Suprapubic skin (tissue), 4 donors: ENCODE data around the gene NKX1-2.

Experiments
- CTCF ChIP-seq, 2 donors: fragments of 200-600 bp in 1 of 2; fragments of 450-650 bp in 1 of 2; sonication (generic) in 1 of 2; IDR thresholded peaks; one replicate each; pipeline ENCODE4 v1.5.1; 2016 to 2019; ENCODE audit warnings: antibody characterized with exemption in 2 of 2, mild to moderate bottlenecking in 1 of 2, moderate library complexity in 1 of 2
- EP300 ChIP-seq: sonication (generic); formaldehyde crosslinking; IDR thresholded peaks from one replicate; pipeline ENCODE4 v1.6.1; 2017; ENCODE audit warnings: antibody characterized with exemption
- POLR2A ChIP-seq, 2 donors: fragments of 450-650 bp; IDR thresholded peaks; one replicate each; pipeline ENCODE4 v1.6.1; 2017; ENCODE audit warnings: antibody characterized with exemption in 2 of 2, mild to moderate bottlenecking in 2 of 2, moderate library complexity in 2 of 2
- POLR2AphosphoS5 ChIP-seq, 3 donors: sonication (generic); formaldehyde crosslinking; IDR thresholded peaks; one replicate each; pipeline ENCODE4 v1.6.1; 2017; ENCODE audit warnings: antibody characterized with exemption in 3 of 3

- TF ChIP-seq POLR2A (IDR thresholded peaks at IDR 0.05) (no peak), CTCF (IDR thresholded peaks at IDR 0.05) (no peak), POLR2AphosphoS5 (IDR thresholded peaks at IDR 0.05) (no peak), EP300 (no peak)
Measured at GRCh38 chr10:124409696-124410095, 40.1 kb downstream of the NKX1-2 start.
